Measurements from ENCODE around the gene PI4K2B. TPM values are rescaled to one million over a fixed set of nuclear protein-coding genes. Genes with fewer than 3 reads are reported as not detected.
"Not testable (repeated sequence)": the region's sequence is repeated elsewhere in the genome, so short reads cannot be mapped to it uniquely, and the experiment has no call there.

PI4K2B gene
- total RNA-seq, 1 donor from 2014 or later = 22.9 TPM

DNA sequence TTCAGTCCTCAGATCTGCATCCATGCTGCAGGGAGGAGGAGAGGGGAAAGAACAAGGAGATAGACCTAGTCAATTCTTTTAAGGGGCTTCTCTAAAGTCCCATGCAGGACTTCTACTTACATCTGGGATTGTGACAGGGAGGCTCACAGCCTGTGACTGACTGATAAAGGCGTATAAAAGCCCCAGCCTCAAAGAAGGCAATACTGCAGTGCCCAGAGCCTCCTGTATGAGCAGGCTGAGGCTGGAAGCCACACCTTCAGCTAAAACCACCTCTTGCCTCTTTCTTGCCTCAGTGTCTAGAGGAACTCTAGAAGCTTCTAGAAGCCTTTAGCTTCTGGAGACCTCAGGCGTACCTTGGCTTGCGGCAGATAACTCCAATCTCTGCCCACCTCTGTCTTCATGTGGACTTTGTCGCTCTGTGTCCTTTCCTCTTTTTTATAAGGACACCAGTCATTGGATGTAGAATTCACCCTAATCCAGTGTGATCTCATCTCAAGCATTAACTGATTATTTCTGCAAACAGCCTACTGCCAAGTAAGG is 72.8 kb downstream of the PI4K2B start:
- no peak for DNase-seq (ENCODE audit: low spot score)

DNA sequence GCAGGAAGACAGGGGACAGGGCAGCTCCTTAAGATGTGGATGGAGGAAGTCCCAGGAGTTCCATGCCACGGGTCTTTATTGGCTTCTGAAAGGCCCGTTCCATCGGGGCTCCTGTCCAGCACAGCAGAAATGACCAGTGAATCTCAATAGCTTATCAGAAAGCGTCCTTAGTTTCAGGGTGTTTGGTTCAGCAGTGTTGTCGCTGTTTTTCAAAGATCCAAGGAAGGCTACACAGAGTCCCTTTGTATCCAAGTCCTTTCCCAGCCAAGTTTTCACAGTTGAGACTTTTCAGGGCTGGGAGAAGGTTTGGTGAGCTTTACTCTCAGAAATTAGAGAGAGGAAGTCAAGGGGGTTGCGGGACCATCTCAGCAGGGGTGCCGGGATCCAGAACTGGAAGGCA is 73.8 kb downstream of the PI4K2B start:
- no peak for DNase-seq (ENCODE audit: low spot score)

DNA sequence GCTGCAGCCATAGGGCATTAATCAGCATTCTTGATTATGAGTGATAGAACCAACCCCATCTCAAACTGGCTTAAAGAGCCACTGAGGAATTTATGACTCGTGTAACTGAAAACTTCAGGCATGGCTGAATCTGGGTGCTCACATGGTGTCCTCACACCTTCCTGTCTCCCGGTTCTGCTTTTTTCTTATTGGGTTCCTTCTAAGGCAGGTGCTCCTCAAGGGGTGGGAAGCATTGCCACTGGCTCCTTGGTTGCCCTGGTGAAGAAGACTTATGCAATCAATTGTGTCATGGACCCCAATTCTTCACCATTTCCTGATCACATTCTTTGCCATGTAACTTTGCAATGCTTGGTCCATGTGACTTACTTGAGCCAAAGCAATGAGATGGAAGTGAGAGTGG is 74.5 kb downstream of the PI4K2B start:
- no peak for DNase-seq (ENCODE audit: low spot score)

DNA sequence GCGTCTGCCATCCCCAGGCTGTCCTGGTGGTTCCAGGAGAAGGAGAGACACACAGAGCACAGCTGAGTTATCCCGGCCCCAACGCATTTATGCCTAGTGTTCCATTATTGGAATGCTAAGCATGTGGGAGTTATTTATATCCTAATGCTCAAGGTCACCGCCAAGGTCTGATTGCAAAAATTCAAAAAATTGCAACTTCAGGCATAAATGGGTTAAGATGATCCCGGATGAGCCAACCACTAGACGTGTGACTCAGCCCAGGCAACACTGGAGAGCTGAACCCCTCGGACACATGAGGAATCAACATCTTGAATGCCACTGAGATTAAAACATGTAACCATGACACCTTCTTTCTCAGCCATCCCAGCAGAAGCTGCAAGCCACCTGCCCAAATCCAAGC is 74.9 kb downstream of the PI4K2B start:
- DNase-seq (ENCODE audit: low spot score) = no peak

DNA sequence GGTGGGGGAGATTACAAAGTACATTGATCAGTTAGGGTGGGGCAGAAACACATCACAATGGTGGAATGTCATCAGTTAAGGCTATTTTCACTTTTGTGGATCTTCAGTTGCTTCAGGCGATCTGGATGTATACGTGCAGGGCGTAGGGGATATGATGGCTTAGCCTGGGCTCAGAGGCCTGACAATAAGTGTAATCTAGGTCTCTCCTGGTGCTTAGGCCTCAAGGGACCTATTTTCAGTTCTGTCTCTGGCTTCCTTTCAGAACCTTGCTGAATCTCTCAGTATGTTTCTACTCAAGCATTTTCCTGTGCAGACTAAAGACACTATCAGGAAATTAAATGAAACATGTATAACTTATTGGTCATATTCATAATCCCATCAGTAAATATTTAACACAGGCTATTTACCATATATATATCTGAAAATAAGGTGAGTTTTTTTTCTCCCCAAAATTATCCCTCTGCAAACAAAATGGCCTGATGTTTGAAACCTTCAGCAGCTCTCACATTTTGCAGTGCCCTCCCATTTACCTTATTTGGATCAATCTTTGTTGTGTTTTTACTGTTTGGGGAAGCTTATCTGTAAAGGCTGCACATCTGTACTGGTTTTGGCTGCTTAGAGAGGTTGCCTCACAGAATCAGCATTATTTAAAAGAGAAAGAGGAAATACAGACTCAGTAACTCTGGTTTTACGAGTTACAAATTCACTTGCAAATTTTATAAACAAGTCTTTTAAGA is 76.4 kb downstream of the PI4K2B start:
- peak; percentile 34 for DNase-seq (ENCODE audit: low spot score)

DNA sequence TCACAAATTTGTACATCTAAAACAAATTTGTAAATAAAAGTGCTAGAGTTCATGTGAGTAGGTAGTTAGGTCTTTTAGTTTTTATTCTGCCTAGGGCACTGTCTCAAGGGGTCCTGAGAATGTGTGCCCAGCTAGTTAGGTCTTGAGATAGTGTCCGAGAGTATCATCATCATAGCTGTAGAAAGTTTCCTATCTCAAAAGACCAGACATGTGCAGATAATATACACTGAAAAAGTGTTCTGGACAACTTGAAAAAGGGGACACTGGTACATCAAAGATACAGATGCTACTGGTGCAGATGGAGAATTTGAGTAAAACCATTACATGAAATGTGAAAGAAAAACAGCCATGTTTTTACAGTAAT is 77.0 kb downstream of the PI4K2B start:
- peak; percentile 16 for DNase-seq (ENCODE audit: low spot score)

DNA sequence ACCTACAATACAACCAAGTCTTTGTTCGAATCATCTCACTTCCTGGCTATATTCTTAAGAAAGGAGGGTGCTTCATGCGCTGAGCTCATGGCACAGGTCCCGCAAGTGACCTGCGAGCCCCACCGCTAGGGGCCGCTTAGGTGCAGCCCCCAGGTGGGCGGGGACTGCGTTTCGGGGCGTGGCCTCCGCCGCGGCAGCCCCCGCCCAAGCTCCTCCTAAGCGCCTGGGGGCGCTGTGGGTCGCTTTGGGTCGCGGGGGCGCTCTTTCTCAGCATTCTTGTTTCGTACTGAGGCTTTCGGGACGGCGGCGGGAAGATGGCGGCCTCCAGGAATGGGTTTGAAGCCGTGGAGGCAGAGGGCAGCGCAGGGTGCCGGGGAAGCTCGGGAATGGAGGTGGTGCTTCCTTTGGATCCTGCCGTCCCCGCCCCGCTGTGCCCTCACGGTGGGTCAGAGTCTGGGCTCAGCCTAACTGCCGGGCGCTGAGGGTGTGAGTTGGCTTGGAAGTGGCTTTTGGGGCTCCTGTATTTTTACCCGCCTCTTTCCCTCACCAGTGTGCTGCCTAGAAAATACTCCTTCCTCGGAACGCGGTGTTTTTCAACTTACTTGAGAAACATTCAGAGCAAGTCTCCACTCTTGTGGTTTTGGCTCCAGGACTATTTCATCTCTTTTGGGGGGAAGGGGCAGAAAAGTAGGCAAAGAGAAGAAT is 78.8 kb downstream of the PI4K2B start, which contains the start of gene ZCCHC4:
ZCCHC4 (plus strand) TSS at position 279 of the 705 bp plus-strand sequence; CDS start at position 315, 36 bp downstream.
- DNase-seq (ENCODE audit: low spot score) = peak; percentile 92

DNA sequence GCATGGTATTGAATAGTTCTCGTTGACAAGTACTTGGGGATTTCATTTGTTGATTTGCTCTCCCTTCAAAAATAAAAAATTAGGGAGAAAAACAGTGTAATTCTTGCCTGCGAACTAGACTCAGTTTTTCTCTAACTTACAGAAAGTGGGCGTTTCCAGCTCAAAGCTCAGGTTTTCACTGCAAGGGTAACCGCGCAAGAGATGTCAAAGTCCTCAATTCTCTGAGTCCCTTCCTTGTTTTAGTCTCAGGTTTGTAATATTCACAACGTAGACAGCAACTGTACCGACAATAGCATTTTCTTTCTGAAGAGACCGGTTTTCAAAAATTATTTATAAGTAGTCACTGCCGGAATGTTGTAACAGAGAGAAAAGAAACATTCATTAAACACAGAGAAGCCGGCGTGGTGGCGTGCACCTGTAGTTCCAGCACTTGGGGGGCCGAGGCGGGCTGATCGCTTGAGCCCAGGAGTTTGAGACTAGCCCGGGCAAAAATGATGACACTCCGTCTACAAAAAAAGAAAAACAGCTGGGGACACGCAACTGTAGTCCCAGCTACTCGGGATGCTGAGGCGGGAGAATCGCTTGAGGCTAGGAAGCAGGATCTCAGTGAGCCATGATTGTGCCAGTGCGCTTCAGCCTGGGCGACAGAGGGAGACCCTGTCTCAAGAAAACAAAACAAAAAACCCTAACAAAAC is 79.5 kb downstream of the PI4K2B start:
- no peak for DNase-seq (ENCODE audit: low spot score)

DNA sequence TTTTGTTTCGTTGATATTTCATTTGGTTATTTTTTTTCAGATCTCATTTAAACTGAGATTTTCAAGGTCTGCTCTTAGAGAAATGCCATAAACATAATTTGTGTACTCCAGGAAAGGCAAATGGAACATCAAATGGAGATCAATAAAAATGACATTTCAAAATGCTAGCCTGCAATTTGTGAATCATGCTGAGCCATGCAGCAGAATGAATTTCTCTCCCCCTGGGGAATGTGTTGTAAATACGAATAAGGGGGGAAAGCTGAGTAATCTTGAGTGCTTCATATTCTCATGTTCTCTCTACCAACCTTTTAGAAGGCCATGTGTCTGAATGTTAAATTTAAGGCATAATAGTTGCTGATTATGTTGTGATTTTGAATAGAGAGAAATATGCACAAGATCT is 86.5 kb downstream of the PI4K2B start:
- DNase-seq (ENCODE audit: low spot score) = no peak

DNA sequence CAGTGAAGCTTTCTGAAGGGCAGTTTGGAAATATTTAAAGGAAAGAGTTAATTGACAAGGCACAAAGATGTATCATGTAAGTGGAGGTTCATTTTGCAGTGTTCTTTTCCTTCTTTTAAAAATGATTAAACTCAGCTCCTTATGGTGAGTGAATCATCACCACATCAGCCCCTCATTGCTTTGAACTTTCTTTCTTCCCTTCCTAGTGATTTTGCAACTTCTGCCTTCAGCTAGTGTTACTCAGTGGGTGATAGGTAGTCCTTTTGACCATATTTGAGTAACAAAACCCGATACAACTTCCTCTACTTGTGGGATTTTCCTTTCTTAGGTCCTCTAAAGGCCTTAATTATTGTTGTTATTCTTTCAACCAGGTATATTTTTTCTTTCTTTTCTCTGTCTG is 86.9 kb downstream of the PI4K2B start:
- no peak for DNase-seq (ENCODE audit: low spot score)

DNA sequence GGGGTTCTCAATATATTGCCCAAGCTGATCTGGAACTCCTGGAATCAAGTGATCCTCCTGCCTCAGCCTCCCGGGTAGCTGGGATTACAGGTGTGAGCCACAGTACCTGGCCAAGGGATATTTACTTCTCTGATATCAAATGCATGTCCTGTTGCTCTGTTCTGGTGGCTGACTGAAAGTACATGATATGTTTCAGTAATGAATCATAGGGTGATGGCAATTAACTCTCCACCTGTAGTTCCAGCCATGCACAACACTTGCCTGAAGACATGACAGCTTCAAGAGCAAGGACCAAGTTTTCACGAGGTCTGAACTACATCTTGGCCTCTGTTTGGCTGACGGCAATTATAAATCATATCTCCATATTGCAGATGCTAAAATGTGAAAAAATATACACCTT is 87.9 kb downstream of the PI4K2B start:
- DNase-seq (ENCODE audit: low spot score) = no peak

DNA sequence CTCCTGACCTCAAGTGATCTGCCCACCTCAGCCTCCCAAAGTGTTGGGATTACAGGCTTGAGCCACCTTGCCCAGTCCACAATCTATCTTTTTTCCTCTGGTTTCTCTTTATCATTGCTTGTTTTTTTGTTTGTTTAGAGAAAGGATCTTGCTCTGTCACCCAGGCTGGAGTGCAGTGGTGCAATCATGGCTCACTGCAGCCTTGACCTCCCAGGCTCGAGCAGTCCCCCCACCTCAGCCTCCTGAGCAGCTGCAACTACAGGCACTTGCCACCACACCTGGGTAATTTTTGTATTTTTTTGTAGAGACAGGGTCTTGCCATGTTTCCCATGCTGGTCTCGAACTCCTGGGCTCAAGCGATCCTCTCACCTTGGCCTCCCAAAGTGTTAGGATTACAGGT is 94.6 kb downstream of the PI4K2B start:
- not testable (repeated sequence) for DNase-seq (ENCODE audit: low spot score)

Other genes with a start within 250 kb of the PI4K2B start
- gene LGI2, start 203.1 kb upstream of the PI4K2B start, total RNA-seq (ENCODE audit: insufficient read depth, low replicate concordance) = 2.9 TPM
- gene SEPSECS, start 73.6 kb upstream of the PI4K2B start, total RNA-seq (ENCODE audit: insufficient read depth, low replicate concordance) = 42.4 TPM
- 14.4 TPM for gene ZCCHC4, start 78.7 kb downstream of the PI4K2B start, total RNA-seq (ENCODE audit: insufficient read depth, low replicate concordance)
- gene ANAPC4, start 143.2 kb downstream of the PI4K2B start, total RNA-seq (ENCODE audit: insufficient read depth, low replicate concordance) = 23.6 TPM

Measured in umbilical cord (tissue), 2 donors.